Fibroblast of lung (primary cell): ENCODE results near the gene ZNF644. TPM values are rescaled to one million over a fixed set of nuclear protein-coding genes. Genes with fewer than 3 reads are reported as not detected.

Experiments
- DNase-seq, 2 donors: peaks; one replicate each; pipeline versions ENCODE4 v3.0.0 to v3.0.0-alpha.2; 2010; ENCODE audit warnings: low read depth in 2 of 2
- H2AFZ ChIP-seq: 2 replicates; pipeline ENCODE4 v1.5.1; 2012; ENCODE audit warnings: low read length, control low read depth, inconsistent platforms
- H3K27ac ChIP-seq: 2 replicates; pipeline ENCODE4 v1.5.1; 2011; ENCODE audit warnings: low read length, control low read depth; ENCODE audit not compliant: insufficient read depth
- H3K27me3 ChIP-seq: 2 replicates; pipeline ENCODE4 v1.5.1; 2011; ENCODE audit warnings: mild to moderate bottlenecking, low read length; ENCODE audit not compliant: control insufficient read depth, insufficient read depth
- H3K36me3 ChIP-seq: 2 replicates; pipeline ENCODE4 v1.5.1; 2011; ENCODE audit warnings: low read length; ENCODE audit not compliant: control insufficient read depth, insufficient read depth
- H3K4me1 ChIP-seq: 2 replicates; pipeline ENCODE4 v1.5.1; 2011; ENCODE audit warnings: low read length; ENCODE audit not compliant: control insufficient read depth, insufficient read depth; ENCODE audit errors: extremely low read depth
- H3K4me2 ChIP-seq: 2 replicates; pipeline ENCODE4 v1.5.1; 2011; ENCODE audit warnings: low read length, control low read depth; ENCODE audit not compliant: insufficient read depth; ENCODE audit errors: extremely low read depth
- H3K4me3 ChIP-seq, 4 experiments: fragments of 200-600 bp in 1 of 4; sonication (generic) in 1 of 4; replicated peaks in 1 of 4; 2 replicates each; pipeline ENCODE4 v1.5.1; 2011 to 2016; ENCODE audit warnings: low read length in 4 of 4, low read depth in 3 of 4, mild to moderate bottlenecking in 3 of 4, control low read depth in 2 of 4, inconsistent platforms in 1 of 4, mixed read lengths in 1 of 4; ENCODE audit not compliant: insufficient read depth in 1 of 4; ENCODE audit errors: control extremely low read depth in 1 of 4
- H3K79me2 ChIP-seq: 2 replicates; pipeline ENCODE4 v1.5.1; 2012; ENCODE audit warnings: mild to moderate bottlenecking, low read length, inconsistent platforms; ENCODE audit not compliant: control insufficient read depth, insufficient read depth
- H3K9ac ChIP-seq: 2 replicates; pipeline ENCODE4 v1.5.1; 2011; ENCODE audit warnings: mild to moderate bottlenecking, low read length, control low read depth; ENCODE audit not compliant: insufficient read depth
- H3K9me3 ChIP-seq: 2 replicates; pipeline ENCODE4 v1.5.1; 2012; ENCODE audit warnings: low read depth, low read length; ENCODE audit not compliant: control insufficient read depth, insufficient read depth
- H4K20me1 ChIP-seq: 2 replicates; pipeline ENCODE4 v1.5.1; 2011; ENCODE audit warnings: low read length; ENCODE audit not compliant: control insufficient read depth, insufficient read depth; ENCODE audit errors: extremely low read depth
- CTCF ChIP-seq, 2 donors: IDR thresholded peaks in 1 of 2; conservative IDR thresholded peaks in 1 of 2; 1 replicate in 1 of 2; 2 replicates in 1 of 2; pipeline ENCODE4 v1.5.1; 2011 to 2012; ENCODE audit warnings: low read length in 2 of 2, control low read depth in 1 of 2, inconsistent platforms in 1 of 2, low read depth in 1 of 2, mild to moderate bottlenecking in 1 of 2
- EZH2 ChIP-seq: IDR thresholded peaks from 2 replicates; pipeline ENCODE4 v1.5.1; 2012; ENCODE audit warnings: low read length, control low read depth, mild to moderate bottlenecking; ENCODE audit errors: missing control alignments
- polyA plus RNA-seq, 2 donors: library from polyadenylated mRNA; depleted of rRNA in 1 of 2; stranded (reverse) in 1 of 2; unstranded in 1 of 2; fragments of >200 nt; gene quantifications; 2 replicates each; pipeline ENCODE4 v1.2.1, GENCODE V29; 2011 to 2012; ENCODE audit warnings: missing spikeins in 1 of 2
- total RNA-seq: library from RNA; depleted of rRNA; stranded (reverse); fragments of >200 nt; gene quantifications from 2 replicates; pipeline ENCODE4 v1.2.1, GENCODE V29; 2014

Gene ZNF644
- total and polyA plus RNA-seq, 2 donors (not counting 1 experiment from before 2014, with no cell fraction given): 25.6 to 56.8 TPM

- H3K9me3 ChIP-seq: no peaks in the 10 kb centered on the region
- H3K4me3 ChIP-seq: no peak overlapping the region
- peaks cover 69% of the 10 kb centered on the region for H3K79me2 ChIP-seq
- TF ChIP-seq EZH2: no peak
- no peak for TF ChIP-seq CTCF (conservative IDR thresholded peaks at IDR 0.05 in 1 of 2, IDR thresholded peaks at IDR 0.05 in 1 of 2; ENCODE audit: low read depth in 1 of 2, low read length in 2 of 2)
- no peak overlapping the region for H3K9ac ChIP-seq
- no peaks in the 10 kb centered on the region for H3K27me3 ChIP-seq
- H4K20me1 ChIP-seq: no peaks in the 10 kb centered on the region
- no peaks in the 10 kb centered on the region for H3K4me1 ChIP-seq
- no peaks in the 10 kb centered on the region for H3K36me3 ChIP-seq
- no peak overlapping the region for H2AFZ ChIP-seq
- no peak overlapping the region for H3K27ac ChIP-seq
- DNase-seq: no peak
- H3K4me2 ChIP-seq: no peak overlapping the region
These were observed 64.3 kb downstream of the ZNF644 start for GRCh38 chr1:90957497-90957896.

GRCh38 chr1:90955769-90956168 is 66.1 kb downstream of the ZNF644 start:
- H3K36me3 ChIP-seq: no peaks in the 10 kb centered on the region
- no peak for DNase-seq
- no peak overlapping the region for H3K27ac ChIP-seq
- TF ChIP-seq CTCF (conservative IDR thresholded peaks at IDR 0.05 in 1 of 2, IDR thresholded peaks at IDR 0.05 in 1 of 2; ENCODE audit: low read depth in 1 of 2, low read length in 2 of 2) (no peak), EZH2 (no peak)
- no peak overlapping the region for H3K4me3 ChIP-seq
- no peaks in the 10 kb centered on the region for H4K20me1 ChIP-seq
- H3K27me3 ChIP-seq: no peaks in the 10 kb centered on the region
- no peaks in the 10 kb centered on the region for H3K9me3 ChIP-seq
- no peaks in the 10 kb centered on the region for H3K4me1 ChIP-seq
- H3K9ac ChIP-seq: no peak overlapping the region
- no peak overlapping the region for H2AFZ ChIP-seq
- peaks cover 78% of the 10 kb centered on the region for H3K79me2 ChIP-seq
- no peak overlapping the region for H3K4me2 ChIP-seq

GRCh38 chr1:90952906-90953305 is 68.9 kb downstream of the ZNF644 start:
- DNase-seq: no peak
- H3K4me1 ChIP-seq: no peaks in the 10 kb centered on the region
- H2AFZ ChIP-seq: no peak overlapping the region
- no peaks in the 10 kb centered on the region for H4K20me1 ChIP-seq
- TF ChIP-seq EZH2 (no peak), CTCF (conservative IDR thresholded peaks at IDR 0.05 in 1 of 2, IDR thresholded peaks at IDR 0.05 in 1 of 2; ENCODE audit: low read depth in 1 of 2, low read length in 2 of 2) (no peak)
- H3K27me3 ChIP-seq: no peaks in the 10 kb centered on the region
- H3K79me2 ChIP-seq: peaks cover 58% of the 10 kb centered on the region
- no peak overlapping the region for H3K27ac ChIP-seq
- H3K9ac ChIP-seq: no peak overlapping the region
- H3K36me3 ChIP-seq: no peaks in the 10 kb centered on the region
- no peak overlapping the region for H3K4me2 ChIP-seq
- no peaks in the 10 kb centered on the region for H3K9me3 ChIP-seq
- no peak overlapping the region for H3K4me3 ChIP-seq
